GM21576 (cell line): ENCODE results near the gene CLDN17.

Experiments
- ATAC-seq: cut with Tn5 transposase; IDR thresholded peaks from one replicate; pipeline ENCODE4 v1.9.1; 2021; ENCODE audit warnings: mild to moderate bottlenecking, moderate library complexity; ENCODE audit not compliant: unreplicated experiment

CLDN17 gene

GRCh38 chr21:30126576-30126975 lies 40.0 kb downstream of the CLDN17 start:
- no peak for ATAC-seq

- ATAC-seq = no peak
Measured at GRCh38 chr21:30117631-30118030, 49.0 kb downstream of the CLDN17 start.

- no peak for ATAC-seq
Measured at GRCh38 chr21:30116479-30116878, 50.1 kb downstream of the CLDN17 start.
